ENCODE results near the gene GCNT3.

GCNT3 gene

DNA sequence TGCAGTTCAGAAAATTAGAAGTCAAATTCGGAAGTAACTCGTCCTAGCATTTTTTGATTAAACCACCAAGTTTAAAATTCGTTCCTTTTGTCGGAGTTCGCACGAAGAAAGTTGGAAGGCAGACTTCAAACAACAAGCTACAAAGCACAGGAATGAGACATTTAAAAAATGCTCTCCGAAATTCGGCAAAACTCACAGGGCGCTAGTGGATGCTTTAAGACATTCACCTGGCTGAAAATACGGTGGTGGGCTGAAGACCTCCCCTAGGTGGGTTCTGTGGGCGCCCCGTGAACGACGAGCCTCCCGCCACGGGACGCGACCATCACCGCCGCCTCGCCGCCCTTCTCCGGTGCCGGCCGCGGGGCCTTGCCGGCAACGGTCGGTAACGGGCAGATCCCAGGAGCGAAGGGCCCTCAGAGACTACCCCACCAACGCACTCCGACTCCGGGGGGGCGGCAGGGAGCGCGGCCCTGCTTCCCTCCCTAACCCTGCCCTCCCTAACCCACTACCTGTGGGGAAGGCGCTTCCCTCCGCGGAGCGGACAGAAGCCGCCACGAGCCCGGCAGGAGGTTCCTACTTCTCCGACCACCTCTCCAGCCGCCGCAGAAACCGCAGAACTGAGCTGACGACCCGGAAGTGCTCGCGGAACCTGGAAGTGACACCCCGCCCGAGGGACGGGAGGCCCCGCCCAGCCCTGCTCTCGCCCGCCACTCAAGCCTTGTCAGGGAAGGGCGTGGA, 45.5 kb downstream of the GCNT3 start, which contains the start of gene GTF2A2:
GTF2A2 (minus strand) TSS at position 619 of the 738 bp plus-strand sequence. CDS start 5,238 bp downstream, outside the sequence.
- H3K9ac ChIP-seq (ENCODE audit: low read length), result peak within 1 kb of the TSS; percentile 94
- no peaks in the 10 kb centered on the region for H3K9me3 ChIP-seq (ENCODE audit: control insufficient read depth, low read length)
- peaks cover 28% of the 10 kb centered on the region for H3K4me1 ChIP-seq (ENCODE audit: control insufficient read depth, insufficient read depth, low read length)
- DNase-seq (ENCODE audit: low read depth), result peak; percentile 98
- H3K36me3 ChIP-seq (ENCODE audit: control insufficient read depth, insufficient read depth, low read length, severe bottlenecking), result peaks cover 27% of the 10 kb centered on the region
- no peaks in the 10 kb centered on the region for H3K27me3 ChIP-seq (replicated peaks; ENCODE audit: control insufficient read depth, insufficient read depth, low read length)
- H3K4me3 ChIP-seq (ENCODE audit: low read length), result peak within 1 kb of the TSS; percentile 96

DNA sequence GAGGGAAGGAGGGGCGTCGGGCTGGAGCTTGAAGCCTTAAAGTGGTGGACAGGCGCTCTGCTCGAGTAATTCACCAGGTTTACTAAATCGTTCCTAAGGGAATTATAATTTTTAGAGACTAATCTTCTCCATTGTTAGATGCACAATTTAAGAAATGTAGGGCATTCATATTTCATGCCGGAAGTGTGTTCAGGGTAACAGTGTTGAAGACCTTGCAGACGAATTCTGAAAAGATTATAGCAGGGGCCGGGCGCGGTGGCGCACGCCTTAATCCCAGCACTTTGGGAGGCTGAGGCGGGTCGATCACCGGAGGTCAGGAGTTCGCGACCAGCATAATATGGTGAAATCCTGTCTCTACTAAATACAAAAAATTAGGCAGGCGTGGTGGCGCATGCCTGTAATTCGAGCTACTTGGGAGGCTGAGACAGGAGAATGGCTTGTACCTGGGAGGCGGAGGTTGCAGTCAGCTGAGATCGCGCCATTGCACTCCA, 46.1 kb downstream of the GCNT3 start:
- Histone ChIP-seq H3K9ac (ENCODE audit: low read length) (peak overlapping the region; percentile 94), H3K27me3 (replicated peaks; ENCODE audit: control insufficient read depth, insufficient read depth, low read length) (no peaks in the 10 kb centered on the region), H3K36me3 (ENCODE audit: control insufficient read depth, insufficient read depth, low read length, severe bottlenecking) (peaks cover 24% of the 10 kb centered on the region), H3K9me3 (ENCODE audit: control insufficient read depth, low read length) (no peaks in the 10 kb centered on the region), H3K4me1 (ENCODE audit: control insufficient read depth, insufficient read depth, low read length) (peaks cover 33% of the 10 kb centered on the region), H3K4me3 (ENCODE audit: low read length) (peak overlapping the region; percentile 96)
- DNase-seq (ENCODE audit: low read depth), result no peak

GRCh38 chr15:59659366-59659765, 47.8 kb downstream of the GCNT3 start:
- Histone ChIP-seq H3K36me3 (ENCODE audit: control insufficient read depth, insufficient read depth, low read length, severe bottlenecking) (peaks cover 30% of the 10 kb centered on the region), H3K27me3 (replicated peaks; ENCODE audit: control insufficient read depth, insufficient read depth, low read length) (no peaks in the 10 kb centered on the region), H3K4me3 (ENCODE audit: low read length) (no peak overlapping the region), H3K9ac (ENCODE audit: low read length) (no peak overlapping the region), H3K9me3 (ENCODE audit: control insufficient read depth, low read length) (no peaks in the 10 kb centered on the region), H3K4me1 (ENCODE audit: control insufficient read depth, insufficient read depth, low read length) (peaks cover 48% of the 10 kb centered on the region)
- DNase-seq (ENCODE audit: low read depth), result no peak

- H3K9ac ChIP-seq (ENCODE audit: low read length), result peak overlapping the region; percentile 63
- peak; percentile 29 for DNase-seq (ENCODE audit: low read depth)
- H3K27me3 ChIP-seq (replicated peaks; ENCODE audit: control insufficient read depth, insufficient read depth, low read length), result no peaks in the 10 kb centered on the region
- no peaks in the 10 kb centered on the region for H3K9me3 ChIP-seq (ENCODE audit: control insufficient read depth, low read length)
- H3K4me3 ChIP-seq (ENCODE audit: low read length), result peak overlapping the region; percentile 22
- peaks cover 33% of the 10 kb centered on the region for H3K4me1 ChIP-seq (ENCODE audit: control insufficient read depth, insufficient read depth, low read length)
- H3K36me3 ChIP-seq (ENCODE audit: control insufficient read depth, insufficient read depth, low read length, severe bottlenecking), result peaks cover 53% of the 10 kb centered on the region
Observed at GRCh38 chr15:59662260-59662659, 50.7 kb downstream of the GCNT3 start.

- H3K9ac ChIP-seq (ENCODE audit: low read length), result no peak overlapping the region
- H3K36me3 ChIP-seq (ENCODE audit: control insufficient read depth, insufficient read depth, low read length, severe bottlenecking), result peaks cover 87% of the 10 kb centered on the region
- DNase-seq (ENCODE audit: low read depth), result no peak
- H3K27me3 ChIP-seq (replicated peaks; ENCODE audit: control insufficient read depth, insufficient read depth, low read length), result no peaks in the 10 kb centered on the region
- H3K9me3 ChIP-seq (ENCODE audit: control insufficient read depth, low read length), result no peaks in the 10 kb centered on the region
- no peak overlapping the region for H3K4me3 ChIP-seq (ENCODE audit: low read length)
- H3K4me1 ChIP-seq (ENCODE audit: control insufficient read depth, insufficient read depth, low read length), result peaks cover 6% of the 10 kb centered on the region
Observed at GRCh38 chr15:59668556-59668955, 57.0 kb downstream of the GCNT3 start.
